HepG2 (cell line): ENCODE results near the gene NOTCH3. TPM values are rescaled to one million over a fixed set of nuclear protein-coding genes. Genes with fewer than 3 reads are reported as not detected.

ENCODE experiments used
- ATAC-seq: fragments of 200-7000 bp; cut with Tn5 transposase; 3 replicates; pipeline ENCODE4 v1.9.1; 2020; ENCODE audit warnings: mild to moderate bottlenecking, moderate library complexity
- BruUV-seq: library from RNA; stranded (reverse); fragments of 400-500 nt; replicated peaks from 2 replicates; lab custom pipeline; 2021; lab: Mats Ljungman, UMichigan
- CTCF ChIA-PET: fragments of 300-600 bp; formaldehyde crosslinking; extraction: SDS; loops from one replicate; lab custom pipeline; 2021; ENCODE audit warnings: low total read pairs, inconsistent platforms, low intra/inter-chr PET ratio; lab: Yijun Ruan, JAX
- POLR2A ChIA-PET: fragments of 350-600 bp; sonication (Branson Sonifier 250); formaldehyde crosslinking; loops from one replicate; lab custom pipeline; 2020; ENCODE audit warnings: antibody characterized with exemption, inconsistent platforms; lab: Yijun Ruan, JAX
- DNase-seq: peaks from one replicate; pipeline ENCODE4 v3.0.0-alpha.2; 2015; ENCODE audit warnings: low spot score
- FAIRE-seq: peaks from 3 replicates; lab custom pipeline; 2011; peaks lifted over from hg19 to GRCh38; lab: Jason Lieb, UNC
- H2AFZ ChIP-seq: one replicate; pipeline ENCODE4 v1.6.1; 2011; ENCODE audit warnings: low read length, inconsistent platforms
- H3K27ac ChIP-seq: fragments of 300-600 bp; 3 replicates; pipeline ENCODE4 v1.8.0; 2011; ENCODE audit warnings: mixed run types, mild to moderate bottlenecking, mixed read lengths, low read length, inconsistent platforms; ENCODE audit not compliant: insufficient read depth; ENCODE audit errors: extremely low read length
- H3K27me3 ChIP-seq, 2 experiments: fragments of 200-600 bp in 1 of 2; 2 replicates in 1 of 2; 3 replicates in 1 of 2; pipeline versions ENCODE4 v1.6.0 to v1.8.0; 2011; ENCODE audit warnings: low read length in 2 of 2, mild to moderate bottlenecking in 2 of 2, moderate library complexity in 2 of 2, inconsistent platforms in 1 of 2; ENCODE audit not compliant: insufficient read depth in 2 of 2, control insufficient read depth in 1 of 2
- H3K36me3 ChIP-seq, 2 experiments: fragments of 200-600 bp in 1 of 2; replicated peaks in 1 of 2; 2 replicates in 1 of 2; 3 replicates in 1 of 2; pipeline versions ENCODE4 v1.5.1 to v1.8.0; 2011; ENCODE audit warnings: low read length in 2 of 2, inconsistent platforms in 1 of 2; ENCODE audit not compliant: insufficient read depth in 2 of 2, control insufficient read depth in 1 of 2
- H3K4me1 ChIP-seq: 2 replicates; pipeline ENCODE4 v1.5.1; 2012; ENCODE audit warnings: low read length, inconsistent platforms; ENCODE audit not compliant: insufficient read depth
- H3K4me2 ChIP-seq: 2 replicates; pipeline ENCODE4 v1.6.0; 2011; ENCODE audit warnings: low read depth, low read length, inconsistent platforms
- H3K4me3 ChIP-seq, 3 experiments: fragments of 200-600 bp in 1 of 3; sonication (generic), shearing (Covaris generic) in 1 of 3; replicated peaks in 1 of 3; 2 replicates each; pipeline ENCODE4 v1.5.1; 2011 to 2016; ENCODE audit warnings: low read length in 3 of 3, inconsistent platforms in 2 of 3, low read depth in 2 of 3, mild to moderate bottlenecking in 2 of 3, control low read depth in 1 of 3, mixed read lengths in 1 of 3; ENCODE audit not compliant: insufficient read depth in 1 of 3
- H3K79me2 ChIP-seq: one replicate; pipeline ENCODE4 v1.6.1; 2011; ENCODE audit warnings: low read length, inconsistent platforms; ENCODE audit not compliant: insufficient read depth
- H3K9ac ChIP-seq: 2 replicates; pipeline ENCODE4 v1.6.0; 2011; ENCODE audit warnings: mild to moderate bottlenecking, low read depth, low read length, inconsistent platforms; ENCODE audit not compliant: insufficient read depth
- H3K9me3 ChIP-seq: 2 replicates; pipeline ENCODE4 v1.5.1; 2012; ENCODE audit warnings: mild to moderate bottlenecking, low read length
- H4K20me1 ChIP-seq: 2 replicates; pipeline ENCODE4 v1.6.0; 2011; ENCODE audit warnings: inconsistent platforms, mild to moderate bottlenecking, low read length, moderate library complexity; ENCODE audit not compliant: insufficient read depth
- ATAD3A ChIP-seq: sonication (generic); formaldehyde crosslinking; IDR thresholded peaks from 2 replicates; pipeline ENCODE4 v1.4.0; 2020; ENCODE audit warnings: missing genetic modification reagents
- ATRX ChIP-seq: sonication (generic); formaldehyde crosslinking; IDR thresholded peaks from 2 replicates; pipeline ENCODE4 v1.4.0; 2020; ENCODE audit warnings: missing genetic modification reagents, borderline replicate concordance
- EHMT2 ChIP-seq: fragments of 200-600 bp; sonication (generic); IDR thresholded peaks from 2 replicates; pipeline ENCODE4 v1.7.0; 2017; ENCODE audit warnings: antibody characterized with exemption, low read depth, low read length, borderline replicate concordance
- MXI1 ChIP-seq: IDR thresholded peaks from 3 replicates; pipeline ENCODE4 v1.6.1; 2012; ENCODE audit warnings: low read depth, low read length, inconsistent platforms, borderline replicate concordance
- NFATC3 ChIP-seq: sonication (generic); formaldehyde crosslinking; IDR thresholded peaks from 2 replicates; pipeline ENCODE4 v1.5.1; 2020; ENCODE audit warnings: mild to moderate bottlenecking, missing genetic modification reagents
- NR1H2 ChIP-seq: sonication (generic); formaldehyde crosslinking; IDR thresholded peaks from 2 replicates; pipeline ENCODE4 v1.8.1; 2022; ENCODE audit warnings: low read depth, missing genetic modification reagents, borderline replicate concordance
- SMC3 ChIP-seq: IDR thresholded peaks from 2 replicates; pipeline ENCODE4 v1.6.1; 2011; ENCODE audit warnings: low read length, improper control_type of control experiment
- THYN1 ChIP-seq: sonication (generic); formaldehyde crosslinking; IDR thresholded peaks from 2 replicates; pipeline ENCODE4 v1.8.1; 2023; ENCODE audit warnings: low read depth, mild to moderate bottlenecking, moderate library complexity, missing genetic modification reagents, borderline replicate concordance
- ZNF207 ChIP-seq: fragments of 450-650 bp; IDR thresholded peaks from 2 replicates; pipeline ENCODE4 v1.6.1; 2016; ENCODE audit warnings: antibody characterized with exemption, borderline replicate concordance
- ZSCAN21 ChIP-seq: sonication (generic); formaldehyde crosslinking; IDR thresholded peaks from 2 replicates; pipeline ENCODE4 v1.8.0; 2022; ENCODE audit warnings: mild to moderate bottlenecking, missing genetic modification reagents, moderate library complexity, borderline replicate concordance
- WGBS: methylation state at CpG from one replicate; pipeline ENCODE4 v1.1.6; 2017; ENCODE audit warnings: low lambda C conversion rate; 5-methylcytosine and 5-hydroxymethylcytosine counted together
- in situ Hi-C: cut with HindIII; loops from 2 replicates; pipeline ENCODE4 v1.10.0; 2017; ENCODE audit warnings: low pct_unique_long_range_greater_than_20kb; ENCODE audit not compliant: extremely low pct_ligation_motif_present
- intact Hi-C: fragments of 100-400 bp; cut with micrococcal nuclease; formaldehyde crosslinking; loops from one replicate; pipeline ENCODE4 v1.10.0; 2022; ENCODE audit not compliant: unreplicated experiment
- polyA plus RNA-seq, 8 experiments: library from polyadenylated mRNA; depleted of rRNA in 3 of 8; stranded (reverse) in 7 of 8; unstranded in 1 of 8; fragments of >200 nt; fragmentation: Illumina TruSeq in 4 of 8; extraction: Trizol in 4 of 8; gene quantifications; 2 replicates each; pipeline versions ENCODE4 v1.2.1 to v1.2.3, GENCODE V29; 2011 to 2016; ENCODE audit warnings: low read depth in 4 of 8, missing spikeins in 1 of 8, mixed read lengths in 1 of 8; ENCODE audit not compliant: insufficient read depth in 1 of 8
- total RNA-seq, 5 experiments: library from RNA; depleted of rRNA; stranded (reverse); fragments of >200 nt; fragmentation: Illumina TruSeq; extraction: Trizol; gene quantifications; 2 replicates each; pipeline ENCODE4 v1.2.3, GENCODE V29; 2016; ENCODE audit warnings: low read depth in 1 of 5
- TF ChIP-seq, protein P1 (sequence below): sonication (generic); formaldehyde crosslinking; conservative IDR thresholded peaks from 2 replicates; pipeline ENCODE4 v1.8.0; 2022; ENCODE audit warnings: missing genetic modification reagents
- TF ChIP-seq, protein P2 (sequence below), 2 experiments: fragments of 450-650 bp in 1 of 2; sonication (generic) in 1 of 2; formaldehyde crosslinking in 1 of 2; IDR thresholded peaks; 2 replicates each; pipeline versions ENCODE4 v1.6.1 to v1.8.0; 2016 to 2022; ENCODE audit warnings: antibody characterized with exemption in 1 of 2, mild to moderate bottlenecking in 1 of 2, missing genetic modification reagents in 1 of 2

The NOTCH3 gene
- total and polyA plus RNA-seq, 2 of the 13 experiments (the other 11 are each of a cell fraction or from before 2014, with no cell fraction given): 0.09 to 0.28 TPM

DNA sequence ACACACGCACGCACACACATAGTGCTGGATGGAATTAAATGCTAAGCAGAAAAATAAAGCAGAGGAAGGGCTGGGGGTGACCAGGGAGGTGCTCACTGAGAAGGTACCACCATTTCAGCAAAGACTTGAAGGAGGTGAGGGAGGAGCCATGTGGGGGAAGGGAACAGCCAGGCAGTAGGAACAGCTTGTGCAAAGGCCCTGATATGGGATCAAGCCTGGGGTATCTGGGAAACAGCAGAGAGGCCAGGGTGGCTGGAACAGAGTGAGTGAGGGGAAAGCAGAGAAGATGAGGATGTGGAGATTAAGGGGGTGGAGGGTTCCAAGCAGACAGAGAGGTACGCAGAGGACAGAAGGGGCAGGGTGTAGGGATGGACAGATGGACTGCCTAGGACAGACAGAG, 25.2 kb downstream of the NOTCH3 start (continued):
- TF ChIP-seq ZNF207 (no peak), ZSCAN21 (CRISPR knock-in tag) (no peak), ATRX (CRISPR knock-in tag) (no peak), THYN1 (CRISPR knock-in tag) (no peak)
- TF ChIP-seq, protein P1, sequence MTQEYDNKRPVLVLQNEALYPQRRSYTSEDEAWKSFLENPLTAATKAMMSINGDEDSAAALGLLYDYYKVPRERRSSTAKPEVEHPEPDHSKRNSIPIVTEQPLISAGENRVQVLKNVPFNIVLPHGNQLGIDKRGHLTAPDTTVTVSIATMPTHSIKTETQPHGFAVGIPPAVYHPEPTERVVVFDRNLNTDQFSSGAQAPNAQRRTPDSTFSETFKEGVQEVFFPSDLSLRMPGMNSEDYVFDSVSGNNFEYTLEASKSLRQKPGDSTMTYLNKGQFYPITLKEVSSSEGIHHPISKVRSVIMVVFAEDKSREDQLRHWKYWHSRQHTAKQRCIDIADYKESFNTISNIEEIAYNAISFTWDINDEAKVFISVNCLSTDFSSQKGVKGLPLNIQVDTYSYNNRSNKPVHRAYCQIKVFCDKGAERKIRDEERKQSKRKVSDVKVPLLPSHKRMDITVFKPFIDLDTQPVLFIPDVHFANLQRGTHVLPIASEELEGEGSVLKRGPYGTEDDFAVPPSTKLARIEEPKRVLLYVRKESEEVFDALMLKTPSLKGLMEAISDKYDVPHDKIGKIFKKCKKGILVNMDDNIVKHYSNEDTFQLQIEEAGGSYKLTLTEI: no peak
- TF ChIP-seq, all 625 proteins: peak for 0

DNA sequence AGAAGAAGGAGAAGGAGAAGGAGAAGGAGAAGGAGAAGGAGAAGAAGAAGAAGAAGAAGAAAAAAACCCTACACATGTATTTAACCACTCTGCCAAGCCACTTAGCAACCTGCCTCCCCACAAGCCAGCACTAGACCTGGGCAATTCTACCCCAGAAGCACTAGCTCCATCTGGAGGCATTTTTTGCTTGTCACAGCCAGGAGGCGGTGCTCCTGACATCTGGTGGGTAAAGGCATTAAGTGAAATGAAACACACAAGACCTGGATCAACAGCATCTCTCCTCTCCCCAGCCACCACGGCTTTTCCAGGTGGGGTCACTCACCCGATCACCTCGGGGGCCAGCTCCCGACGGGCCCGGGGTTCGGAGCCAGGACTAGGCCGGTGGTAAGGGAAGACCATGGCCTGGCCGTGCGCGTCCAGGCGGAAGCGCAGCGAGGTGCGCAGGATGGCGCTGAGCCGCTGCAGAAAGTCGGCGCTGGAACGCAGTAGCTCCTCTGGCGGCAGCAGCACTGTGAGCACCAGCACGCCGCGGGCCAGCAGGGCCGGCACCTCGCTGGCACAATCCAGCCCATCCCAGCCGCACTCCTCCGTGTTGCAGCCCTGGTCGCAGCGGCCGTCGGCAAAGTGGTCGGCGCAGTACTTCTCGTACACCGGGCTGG, 26.9 kb downstream of the NOTCH3 start:
- BruUV-seq: no TSS peak
- Histone ChIP-seq H3K4me2 (no peak overlapping the region), H3K27me3 (no peaks in the 10 kb centered on the region), H3K4me1 (peaks cover 29% of the 10 kb centered on the region), H3K27ac (no peak overlapping the region), H4K20me1 (no peaks in the 10 kb centered on the region), H3K4me3 (no peak overlapping the region), H3K9ac (no peak overlapping the region), H3K79me2 (no peaks in the 10 kb centered on the region), H2AFZ (no peak overlapping the region), H3K9me3 (no peaks in the 10 kb centered on the region), H3K36me3 (no peaks in the 10 kb centered on the region)
- intact Hi-C loops (no loop called here), in situ Hi-C loops (no loop called here)
- 79% methylated on average over 14 of the region's 37 CpGs for WGBS
- ChIA-PET POLR2A (no interaction called here), CTCF (no interaction called here)
- FAIRE-seq: no peak
- peak; percentile 28; the same call in 1 of the 3 replicates for ATAC-seq
- peak; percentile 40 for DNase-seq
- TF ChIP-seq NR1H2 (CRISPR knock-in tag) (no peak), ATAD3A (CRISPR knock-in tag) (no peak), NFATC3 (CRISPR knock-in tag) (no peak), SMC3 (peak; percentile 59; the same call in 1 of the 2 replicates), MXI1 (no peak), EHMT2 (no peak)
- TF ChIP-seq, protein P2, sequence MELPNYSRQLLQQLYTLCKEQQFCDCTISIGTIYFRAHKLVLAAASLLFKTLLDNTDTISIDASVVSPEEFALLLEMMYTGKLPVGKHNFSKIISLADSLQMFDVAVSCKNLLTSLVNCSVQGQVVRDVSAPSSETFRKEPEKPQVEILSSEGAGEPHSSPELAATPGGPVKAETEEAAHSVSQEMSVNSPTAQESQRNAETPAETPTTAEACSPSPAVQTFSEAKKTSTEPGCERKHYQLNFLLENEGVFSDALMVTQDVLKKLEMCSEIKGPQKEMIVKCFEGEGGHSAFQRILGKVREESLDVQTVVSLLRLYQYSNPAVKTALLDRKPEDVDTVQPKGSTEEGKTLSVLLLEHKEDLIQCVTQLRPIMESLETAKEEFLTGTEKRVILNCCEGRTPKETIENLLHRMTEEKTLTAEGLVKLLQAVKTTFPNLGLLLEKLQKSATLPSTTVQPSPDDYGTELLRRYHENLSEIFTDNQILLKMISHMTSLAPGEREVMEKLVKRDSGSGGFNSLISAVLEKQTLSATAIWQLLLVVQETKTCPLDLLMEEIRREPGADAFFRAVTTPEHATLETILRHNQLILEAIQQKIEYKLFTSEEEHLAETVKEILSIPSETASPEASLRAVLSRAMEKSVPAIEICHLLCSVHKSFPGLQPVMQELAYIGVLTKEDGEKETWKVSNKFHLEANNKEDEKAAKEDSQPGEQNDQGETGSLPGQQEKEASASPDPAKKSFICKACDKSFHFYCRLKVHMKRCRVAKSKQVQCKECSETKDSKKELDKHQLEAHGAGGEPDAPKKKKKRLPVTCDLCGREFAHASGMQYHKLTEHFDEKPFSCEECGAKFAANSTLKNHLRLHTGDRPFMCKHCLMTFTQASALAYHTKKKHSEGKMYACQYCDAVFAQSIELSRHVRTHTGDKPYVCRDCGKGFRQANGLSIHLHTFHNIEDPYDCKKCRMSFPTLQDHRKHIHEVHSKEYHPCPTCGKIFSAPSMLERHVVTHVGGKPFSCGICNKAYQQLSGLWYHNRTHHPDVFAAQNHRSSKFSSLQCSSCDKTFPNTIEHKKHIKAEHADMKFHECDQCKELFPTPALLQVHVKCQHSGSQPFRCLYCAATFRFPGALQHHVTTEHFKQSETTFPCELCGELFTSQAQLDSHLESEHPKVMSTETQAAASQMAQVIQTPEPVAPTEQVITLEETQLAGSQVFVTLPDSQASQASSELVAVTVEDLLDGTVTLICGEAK (IDR thresholded peaks at IDR 0.05): no peak
- TF ChIP-seq, protein P2 (CRISPR knock-in tag; IDR thresholded peaks at IDR 0.05): no peak
